ENCODE results near the gene CDH4.

Gene CDH4

GRCh38 chr20:61324906-61325305 is 72.8 kb downstream of the CDH4 start:
- Histone ChIP-seq H3K4me2 (ENCODE audit: low read length) (no peak overlapping the region), H3K4me1 (ENCODE audit: control insufficient read depth, low read depth, low read length) (no peaks in the 10 kb centered on the region), H2AK5ac (ENCODE audit: low read length) (no peak overlapping the region), H4K5ac (ENCODE audit: low read length) (no peak overlapping the region), H2BK120ac (ENCODE audit: low read depth, low read length) (no peak overlapping the region), H3K27me3 (ENCODE audit: insufficient read depth, low read length, poor library complexity) (no peaks in the 10 kb centered on the region), H4K8ac (ENCODE audit: low read depth, low read length) (no peak overlapping the region), H3K23ac (ENCODE audit: low read length) (no peak overlapping the region), H3K4ac (ENCODE audit: low read depth, low read length) (no peak overlapping the region), H3K9ac (ENCODE audit: low read length) (no peak overlapping the region), H2BK5ac (ENCODE audit: low read length) (no peak overlapping the region), H3K18ac (ENCODE audit: low read length) (no peak overlapping the region), H3K36me3 (ENCODE audit: control insufficient read depth, insufficient read depth, low read length) (no peaks in the 10 kb centered on the region), H3K4me3 (ENCODE audit: low read length) (no peak overlapping the region), H3K79me2 (ENCODE audit: control insufficient read depth, insufficient read depth, low read length) (no peaks in the 10 kb centered on the region), H3K79me1 (ENCODE audit: low read length) (no peaks in the 10 kb centered on the region), H3K56ac (ENCODE audit: low read length) (no peak overlapping the region), H3K27ac (ENCODE audit: low read depth, low read length) (no peak overlapping the region), H2BK15ac (replicated peaks; ENCODE audit: low read depth) (no peak overlapping the region)
- DNase-seq, result no peak
- no CpG with 5 or more reads among the region's 8 CpGs for WGBS (ENCODE audit: extremely low coverage, insufficient coverage, low lambda C conversion rate)

GRCh38 chr20:61325718-61326117 is 73.7 kb downstream of the CDH4 start:
- no peaks in the 10 kb centered on the region for H3K79me2 ChIP-seq (ENCODE audit: control insufficient read depth, insufficient read depth, low read length)
- no peak overlapping the region for H3K18ac ChIP-seq (ENCODE audit: low read length)
- H3K9ac ChIP-seq (ENCODE audit: low read length), result no peak overlapping the region
- no peaks in the 10 kb centered on the region for H3K79me1 ChIP-seq (ENCODE audit: low read length)
- no peak overlapping the region for H3K4ac ChIP-seq (ENCODE audit: low read depth, low read length)
- no peak for DNase-seq
- no peak overlapping the region for H4K5ac ChIP-seq (ENCODE audit: low read length)
- no peak overlapping the region for H2BK120ac ChIP-seq (ENCODE audit: low read depth, low read length)
- H3K4me3 ChIP-seq (ENCODE audit: low read length), result no peak overlapping the region
- H2AK5ac ChIP-seq (ENCODE audit: low read length), result no peak overlapping the region
- H3K36me3 ChIP-seq (ENCODE audit: control insufficient read depth, insufficient read depth, low read length), result no peaks in the 10 kb centered on the region
- no peaks in the 10 kb centered on the region for H3K4me1 ChIP-seq (ENCODE audit: control insufficient read depth, low read depth, low read length)
- no peak overlapping the region for H3K27ac ChIP-seq (ENCODE audit: low read depth, low read length)
- H2BK5ac ChIP-seq (ENCODE audit: low read length), result no peak overlapping the region
- no peak overlapping the region for H2BK15ac ChIP-seq (replicated peaks; ENCODE audit: low read depth)
- no peak overlapping the region for H3K4me2 ChIP-seq (ENCODE audit: low read length)
- no peak overlapping the region for H3K23ac ChIP-seq (ENCODE audit: low read length)
- no CpG with 5 or more reads among the region's 10 CpGs for WGBS (ENCODE audit: extremely low coverage, insufficient coverage, low lambda C conversion rate)
- H3K56ac ChIP-seq (ENCODE audit: low read length), result no peak overlapping the region
- H4K8ac ChIP-seq (ENCODE audit: low read depth, low read length), result no peak overlapping the region
- H3K27me3 ChIP-seq (ENCODE audit: insufficient read depth, low read length, poor library complexity), result no peaks in the 10 kb centered on the region

DNA sequence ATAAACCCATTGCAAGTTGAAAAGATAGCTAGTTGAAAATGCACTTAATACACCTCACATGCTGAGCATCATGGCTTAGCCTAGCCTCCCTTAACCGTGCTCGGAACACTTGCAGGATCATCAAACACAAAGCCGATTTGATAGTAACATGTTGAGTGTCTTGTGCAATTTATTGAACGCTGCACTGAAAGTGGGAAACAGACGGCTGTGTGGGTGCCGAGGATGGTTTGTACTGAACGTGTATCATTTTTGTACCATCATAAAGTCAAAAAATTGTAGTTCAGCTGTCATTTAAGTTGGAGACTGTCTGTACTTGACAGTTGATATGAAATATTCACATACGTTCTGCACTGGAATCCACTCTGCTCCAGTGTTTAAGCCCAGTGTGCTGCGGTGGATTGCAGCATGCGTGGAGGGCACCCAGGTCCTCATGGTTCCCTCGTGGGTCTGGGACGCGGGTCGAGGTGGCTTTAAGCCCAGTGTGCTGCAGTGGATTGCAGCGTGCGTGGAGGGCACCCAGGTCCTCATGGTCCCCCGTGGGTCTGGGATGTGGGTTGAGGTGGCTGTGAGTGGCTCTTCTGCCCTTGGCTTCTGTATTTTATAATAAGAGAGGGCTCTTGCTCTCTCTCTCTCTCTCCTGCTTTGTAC is 77.0 kb downstream of the CDH4 start:
- H2BK5ac ChIP-seq (ENCODE audit: low read length), result no peak overlapping the region
- H2BK15ac ChIP-seq (replicated peaks; ENCODE audit: low read depth), result no peak overlapping the region
- H3K36me3 ChIP-seq (ENCODE audit: control insufficient read depth, insufficient read depth, low read length), result no peaks in the 10 kb centered on the region
- no peaks in the 10 kb centered on the region for H3K4me1 ChIP-seq (ENCODE audit: control insufficient read depth, low read depth, low read length)
- H3K18ac ChIP-seq (ENCODE audit: low read length), result no peak overlapping the region
- no peak overlapping the region for H3K23ac ChIP-seq (ENCODE audit: low read length)
- no peak overlapping the region for H3K4me2 ChIP-seq (ENCODE audit: low read length)
- H3K9ac ChIP-seq (ENCODE audit: low read length), result no peak overlapping the region
- no peak overlapping the region for H3K4me3 ChIP-seq (ENCODE audit: low read length)
- DNase-seq, result no peak
- H4K8ac ChIP-seq (ENCODE audit: low read depth, low read length), result no peak overlapping the region
- no peaks in the 10 kb centered on the region for H3K79me1 ChIP-seq (ENCODE audit: low read length)
- no peak overlapping the region for H4K5ac ChIP-seq (ENCODE audit: low read length)
- no peak overlapping the region for H2AK5ac ChIP-seq (ENCODE audit: low read length)
- WGBS (ENCODE audit: extremely low coverage, insufficient coverage, low lambda C conversion rate), result no CpG with 5 or more reads among the region's 17 CpGs
- H3K4ac ChIP-seq (ENCODE audit: low read depth, low read length), result no peak overlapping the region
- no peaks in the 10 kb centered on the region for H3K79me2 ChIP-seq (ENCODE audit: control insufficient read depth, insufficient read depth, low read length)
- H3K27ac ChIP-seq (ENCODE audit: low read depth, low read length), result no peak overlapping the region
- no peak overlapping the region for H2BK120ac ChIP-seq (ENCODE audit: low read depth, low read length)
- no peaks in the 10 kb centered on the region for H3K27me3 ChIP-seq (ENCODE audit: insufficient read depth, low read length, poor library complexity)
- H3K56ac ChIP-seq (ENCODE audit: low read length), result no peak overlapping the region

DNA sequence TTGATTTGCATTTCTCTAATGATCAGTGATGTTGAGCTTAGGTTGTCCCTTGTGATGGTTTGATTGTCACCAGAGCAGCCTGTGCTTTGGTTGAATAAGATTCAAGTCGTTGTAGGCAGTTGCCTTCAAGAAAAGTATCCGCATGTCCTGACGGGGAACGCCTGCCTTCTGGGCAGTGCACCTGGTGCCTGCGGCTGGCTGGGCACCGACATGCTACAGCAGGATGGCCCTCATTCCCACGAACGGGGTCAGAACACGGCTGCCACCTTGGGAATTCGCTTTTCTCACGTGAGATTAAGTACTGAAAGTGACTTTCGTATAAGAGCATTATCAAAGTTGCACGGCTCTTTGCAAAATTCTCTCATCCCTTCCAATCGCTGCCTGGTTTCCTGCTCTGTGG is 78.4 kb downstream of the CDH4 start:
- no peaks in the 10 kb centered on the region for H3K27me3 ChIP-seq (ENCODE audit: insufficient read depth, low read length, poor library complexity)
- no peak overlapping the region for H3K23ac ChIP-seq (ENCODE audit: low read length)
- no peak overlapping the region for H3K27ac ChIP-seq (ENCODE audit: low read depth, low read length)
- H2AK5ac ChIP-seq (ENCODE audit: low read length), result no peak overlapping the region
- H3K4me3 ChIP-seq (ENCODE audit: low read length), result no peak overlapping the region
- H3K18ac ChIP-seq (ENCODE audit: low read length), result no peak overlapping the region
- H3K56ac ChIP-seq (ENCODE audit: low read length), result no peak overlapping the region
- H3K79me1 ChIP-seq (ENCODE audit: low read length), result no peaks in the 10 kb centered on the region
- H4K5ac ChIP-seq (ENCODE audit: low read length), result no peak overlapping the region
- H2BK15ac ChIP-seq (replicated peaks; ENCODE audit: low read depth), result no peak overlapping the region
- no peak overlapping the region for H2BK120ac ChIP-seq (ENCODE audit: low read depth, low read length)
- H4K8ac ChIP-seq (ENCODE audit: low read depth, low read length), result no peak overlapping the region
- no peak overlapping the region for H3K9ac ChIP-seq (ENCODE audit: low read length)
- no peaks in the 10 kb centered on the region for H3K79me2 ChIP-seq (ENCODE audit: control insufficient read depth, insufficient read depth, low read length)
- H2BK5ac ChIP-seq (ENCODE audit: low read length), result no peak overlapping the region
- DNase-seq, result no peak
- no CpG with 5 or more reads among the region's 14 CpGs for WGBS (ENCODE audit: extremely low coverage, insufficient coverage, low lambda C conversion rate)
- H3K4me1 ChIP-seq (ENCODE audit: control insufficient read depth, low read depth, low read length), result no peaks in the 10 kb centered on the region
- H3K4ac ChIP-seq (ENCODE audit: low read depth, low read length), result no peak overlapping the region
- no peaks in the 10 kb centered on the region for H3K36me3 ChIP-seq (ENCODE audit: control insufficient read depth, insufficient read depth, low read length)
- H3K4me2 ChIP-seq (ENCODE audit: low read length), result no peak overlapping the region

DNA sequence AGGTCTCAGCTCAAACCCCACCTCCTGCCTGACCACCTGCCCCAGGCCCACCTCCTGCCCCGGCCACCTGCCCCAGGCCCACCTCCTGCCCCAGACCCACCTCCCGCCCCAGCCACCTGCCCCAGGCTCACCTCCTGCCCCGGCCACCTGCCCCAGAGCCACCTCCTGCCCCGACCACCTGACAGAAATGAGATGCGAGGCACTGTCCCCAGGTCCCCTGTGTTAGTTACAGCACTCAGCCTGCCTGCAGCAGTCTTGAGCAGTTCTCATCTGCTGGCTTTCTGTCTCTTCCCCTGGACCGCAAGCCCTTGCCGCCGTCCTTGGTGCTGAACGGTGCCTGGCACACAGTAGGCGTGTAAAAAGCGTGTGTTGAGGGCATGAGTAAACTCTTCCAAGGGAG is 79.5 kb downstream of the CDH4 start:
- no peak overlapping the region for H3K56ac ChIP-seq (ENCODE audit: low read length)
- no peak overlapping the region for H3K4ac ChIP-seq (ENCODE audit: low read depth, low read length)
- H3K18ac ChIP-seq (ENCODE audit: low read length), result no peak overlapping the region
- no peaks in the 10 kb centered on the region for H3K79me1 ChIP-seq (ENCODE audit: low read length)
- no peak overlapping the region for H2BK5ac ChIP-seq (ENCODE audit: low read length)
- no peak overlapping the region for H3K4me3 ChIP-seq (ENCODE audit: low read length)
- no peaks in the 10 kb centered on the region for H3K4me1 ChIP-seq (ENCODE audit: control insufficient read depth, low read depth, low read length)
- no peak overlapping the region for H3K9ac ChIP-seq (ENCODE audit: low read length)
- no peak overlapping the region for H2AK5ac ChIP-seq (ENCODE audit: low read length)
- no CpG with 5 or more reads among the region's 11 CpGs for WGBS (ENCODE audit: extremely low coverage, insufficient coverage, low lambda C conversion rate)
- no peak overlapping the region for H2BK120ac ChIP-seq (ENCODE audit: low read depth, low read length)
- H3K27ac ChIP-seq (ENCODE audit: low read depth, low read length), result no peak overlapping the region
- no peaks in the 10 kb centered on the region for H3K36me3 ChIP-seq (ENCODE audit: control insufficient read depth, insufficient read depth, low read length)
- H3K27me3 ChIP-seq (ENCODE audit: insufficient read depth, low read length, poor library complexity), result no peaks in the 10 kb centered on the region
- no peak overlapping the region for H3K4me2 ChIP-seq (ENCODE audit: low read length)
- no peak overlapping the region for H2BK15ac ChIP-seq (replicated peaks; ENCODE audit: low read depth)
- DNase-seq, result peak; percentile 40
- no peak overlapping the region for H4K5ac ChIP-seq (ENCODE audit: low read length)
- H3K79me2 ChIP-seq (ENCODE audit: control insufficient read depth, insufficient read depth, low read length), result no peaks in the 10 kb centered on the region
- no peak overlapping the region for H3K23ac ChIP-seq (ENCODE audit: low read length)
- no peak overlapping the region for H4K8ac ChIP-seq (ENCODE audit: low read depth, low read length)

Measured in mesendoderm (in vitro differentiated cells).